GM12892 (cell line): ENCODE results near the gene PKP3.

Experiments
- POLR2A ChIP-seq: IDR thresholded peaks from 2 replicates; pipeline ENCODE4 v1.6.1; 2011; ENCODE audit warnings: low read depth, low read length, control low read depth
- TAF1 ChIP-seq: IDR thresholded peaks from 2 replicates; pipeline ENCODE4 v1.6.1; 2011; ENCODE audit warnings: low read depth, mild to moderate bottlenecking, control low read depth, low read length, borderline replicate concordance

- no peak for TF ChIP-seq POLR2A
- no peak for TF ChIP-seq TAF1
Observed at GRCh38 chr11:381501-382072, 12.4 kb upstream of the PKP3 start.
